Measurements from ENCODE around the gene SLC16A10. TPM values are rescaled to one million over a fixed set of nuclear protein-coding genes. Genes with fewer than 3 reads are reported as not detected.

The SLC16A10 gene
- total RNA-seq, 2 donors from 2014 or later: 8.7 to 13.8 TPM

- Histone ChIP-seq H3K4me1 (ENCODE audit: control insufficient read depth, insufficient read depth, low read length) (no peaks in the 10 kb centered on the region), H3K36me3 (ENCODE audit: control insufficient read depth, insufficient read depth, low read length) (no peaks in the 10 kb centered on the region), H3K4me3 (ENCODE audit: low read length) (no peak overlapping the region), H3K27ac (ENCODE audit: low read depth, low read length) (no peak overlapping the region), H3K27me3 (ENCODE audit: control insufficient read depth, insufficient read depth, low read length, poor library complexity, severe bottlenecking) (no peaks in the 10 kb centered on the region), H3K9ac (ENCODE audit: extremely low read depth, low read length, poor library complexity, severe bottlenecking) (no peak overlapping the region), H3K9me3 (ENCODE audit: control insufficient read depth, low read length) (peaks cover 16% of the 10 kb centered on the region)
- WGBS, 2 experiments (ENCODE audit: insufficient coverage in 1 of 2, insufficient read length in 1 of 2): 93 to 96% methylated on average over 3 of the region's 3 CpGs
- no peak for TF ChIP-seq CTCF (conservative IDR thresholded peaks at IDR 0.05)
- no peak overlapping the region for H3K27ac Mint-ChIP-seq
- DNase-seq: no peak
- H3K36me3 Mint-ChIP-seq (ENCODE audit: low read depth): peaks cover 11% of the 10 kb centered on the region
- H3K4me3 Mint-ChIP-seq: no peak overlapping the region
- no peaks in the 10 kb centered on the region for H3K27me3 Mint-ChIP-seq (ENCODE audit: insufficient read depth)
- H3K9me3 Mint-ChIP-seq: peaks cover 13% of the 10 kb centered on the region
- peaks cover 13% of the 10 kb centered on the region for H3K4me1 Mint-ChIP-seq
Observed at GRCh38 chr6:111110036-111110435, 22.7 kb downstream of the SLC16A10 start.

- 67 to 75% methylated on average over 5 to 7 of the region's 7 CpGs for WGBS, 2 experiments (ENCODE audit: insufficient coverage in 1 of 2, insufficient read length in 1 of 2)
- no peaks in the 10 kb centered on the region for H3K9me3 ChIP-seq (ENCODE audit: control insufficient read depth, low read length)
- no peaks in the 10 kb centered on the region for H3K36me3 Mint-ChIP-seq (ENCODE audit: low read depth)
- H3K4me3 Mint-ChIP-seq: no peak overlapping the region
- no peak overlapping the region for H3K9ac ChIP-seq (ENCODE audit: extremely low read depth, low read length, poor library complexity, severe bottlenecking)
- H3K27ac ChIP-seq (ENCODE audit: low read depth, low read length): no peak overlapping the region
- H3K27me3 ChIP-seq (ENCODE audit: control insufficient read depth, insufficient read depth, low read length, poor library complexity, severe bottlenecking): no peaks in the 10 kb centered on the region
- H3K4me1 Mint-ChIP-seq: peaks cover 13% of the 10 kb centered on the region
- no peak overlapping the region for H3K4me3 ChIP-seq (ENCODE audit: low read length)
- H3K27me3 Mint-ChIP-seq (ENCODE audit: insufficient read depth): no peaks in the 10 kb centered on the region
- H3K27ac Mint-ChIP-seq: peak overlapping the region; percentile 53
- no peaks in the 10 kb centered on the region for H3K9me3 Mint-ChIP-seq
- no peaks in the 10 kb centered on the region for H3K36me3 ChIP-seq (ENCODE audit: control insufficient read depth, insufficient read depth, low read length)
- peak; percentile 55 for DNase-seq
- no peak for TF ChIP-seq CTCF (conservative IDR thresholded peaks at IDR 0.05)
- H3K4me1 ChIP-seq (ENCODE audit: control insufficient read depth, insufficient read depth, low read length): no peaks in the 10 kb centered on the region
Observed at GRCh38 chr6:111113336-111114086, 26.2 kb downstream of the SLC16A10 start.

- Histone ChIP-seq H3K27me3 (ENCODE audit: control insufficient read depth, insufficient read depth, low read length, poor library complexity, severe bottlenecking) (no peaks in the 10 kb centered on the region), H3K4me1 (ENCODE audit: control insufficient read depth, insufficient read depth, low read length) (no peaks in the 10 kb centered on the region), H3K27ac (ENCODE audit: low read depth, low read length) (no peak overlapping the region), H3K4me3 (ENCODE audit: low read length) (no peak overlapping the region), H3K36me3 (ENCODE audit: control insufficient read depth, insufficient read depth, low read length) (no peaks in the 10 kb centered on the region), H3K9me3 (ENCODE audit: control insufficient read depth, low read length) (no peaks in the 10 kb centered on the region), H3K9ac (ENCODE audit: extremely low read depth, low read length, poor library complexity, severe bottlenecking) (no peak overlapping the region)
- peaks cover 13% of the 10 kb centered on the region for H3K4me1 Mint-ChIP-seq
- no peak for DNase-seq
- peak overlapping the region; percentile 53 for H3K27ac Mint-ChIP-seq
- WGBS, 2 experiments (ENCODE audit: insufficient coverage in 1 of 2, insufficient read length in 1 of 2): 92% methylated on average over 2 of the region's 2 CpGs; no CpG with 5 or more reads in 1 of the 2 experiments
- H3K36me3 Mint-ChIP-seq (ENCODE audit: low read depth): no peaks in the 10 kb centered on the region
- H3K9me3 Mint-ChIP-seq: no peaks in the 10 kb centered on the region
- TF ChIP-seq CTCF (conservative IDR thresholded peaks at IDR 0.05): no peak
- H3K27me3 Mint-ChIP-seq (ENCODE audit: insufficient read depth): no peaks in the 10 kb centered on the region
- no peak overlapping the region for H3K4me3 Mint-ChIP-seq
Observed at GRCh38 chr6:111114087-111114443, 26.8 kb downstream of the SLC16A10 start.
